A673 (cell line): ENCODE results near the gene CDX1. TPM values are rescaled to one million over a fixed set of nuclear protein-coding genes. Genes with fewer than 3 reads are reported as not detected.

ENCODE experiments used
- BruUV-seq: library from RNA; stranded (reverse); fragments of 400-500 nt; replicated peaks from 2 replicates; lab custom pipeline; 2021; lab: Mats Ljungman, UMichigan
- CTCF ChIA-PET: fragments of 300-600 bp; sonication (Branson Sonifier 250); formaldehyde crosslinking; loops from one replicate; lab custom pipeline; 2022; ENCODE audit warnings: antibody characterized with exemption; lab: Charles Lee
- POLR2A ChIA-PET: fragments of 300-600 bp; sonication (Branson Sonifier 250); formaldehyde crosslinking; loops from one replicate; lab custom pipeline; 2022; ENCODE audit warnings: antibody characterized with exemption; ENCODE audit not compliant: low non-redundant PET; lab: Charles Lee
- DNase-seq: peaks from one replicate; pipeline ENCODE4 v3.0.0-alpha.2; 2015; ENCODE audit warnings: low spot score
- H3K27ac ChIP-seq: fragments of 200-600 bp; sonication (generic); 2 replicates; pipeline ENCODE4 v1.5.1; 2016; ENCODE audit warnings: mixed run types, low read depth, mild to moderate bottlenecking, mixed read lengths, antibody characterized with exemption, low read length; ENCODE audit not compliant: poor library complexity, severe bottlenecking
- H3K27me3 ChIP-seq: fragments of 200-600 bp; sonication (generic); replicated peaks from 2 replicates; pipeline ENCODE4 v1.6.1; 2017; ENCODE audit warnings: mixed run types, low read depth, mild to moderate bottlenecking, mixed read lengths, antibody characterized with exemption, low read length; ENCODE audit not compliant: insufficient read depth, poor library complexity
- H3K36me3 ChIP-seq: fragments of 200-600 bp; sonication (generic); 2 replicates; pipeline ENCODE4 v1.6.1; 2016; ENCODE audit warnings: mixed run types, mild to moderate bottlenecking, mixed read lengths, antibody characterized with exemption, low read length; ENCODE audit not compliant: insufficient read depth, poor library complexity, severe bottlenecking
- H3K4me1 ChIP-seq: fragments of 200-600 bp; sonication (generic); 2 replicates; pipeline ENCODE4 v1.6.1; 2017; ENCODE audit warnings: mixed run types, mild to moderate bottlenecking, mixed read lengths, antibody characterized with exemption, low read length; ENCODE audit not compliant: insufficient read depth, poor library complexity, severe bottlenecking
- H3K4me3 ChIP-seq: fragments of 200-600 bp; sonication (generic); 2 replicates; pipeline ENCODE4 v1.5.1; 2016; ENCODE audit warnings: low read depth, mixed run types, mild to moderate bottlenecking, mixed read lengths, low read length; ENCODE audit not compliant: poor library complexity, severe bottlenecking
- H3K9me3 ChIP-seq: fragments of 200-600 bp; sonication (generic); 2 replicates; pipeline ENCODE4 v1.6.1; 2016; ENCODE audit warnings: mixed run types, low read depth, mild to moderate bottlenecking, mixed read lengths, antibody characterized with exemption, low read length; ENCODE audit not compliant: poor library complexity, severe bottlenecking
- EZH2 ChIP-seq: fragments of 200-600 bp; sonication (generic); IDR thresholded peaks from 2 replicates; pipeline ENCODE4 v1.6.1; 2017; ENCODE audit warnings: borderline replicate concordance, low read depth, mild to moderate bottlenecking, mixed read lengths, antibody characterized with exemption, low read length; ENCODE audit not compliant: poor library complexity, severe bottlenecking
- intact Hi-C: fragments of 100-400 bp; cut with micrococcal nuclease; formaldehyde crosslinking; loops from one replicate; pipeline ENCODE4 v1.10.0; 2022; ENCODE audit not compliant: unreplicated experiment
- total RNA-seq: library from RNA; stranded (reverse); gene quantifications from 2 replicates; pipeline ENCODE4 v1.2.3, GENCODE V29; 2021
- TF ChIP-seq, protein P1 (sequence below): fragments of 300-800, 200-600 bp; sonication (generic); conservative IDR thresholded peaks from 2 replicates; pipeline ENCODE4 v1.5.1; 2017; ENCODE audit warnings: low read depth, mild to moderate bottlenecking, antibody characterized with exemption, low read length, moderate library complexity, mixed read lengths

Gene CDX1
- total RNA-seq, 1 experiment from 2014 or later, result not detected

DNA sequence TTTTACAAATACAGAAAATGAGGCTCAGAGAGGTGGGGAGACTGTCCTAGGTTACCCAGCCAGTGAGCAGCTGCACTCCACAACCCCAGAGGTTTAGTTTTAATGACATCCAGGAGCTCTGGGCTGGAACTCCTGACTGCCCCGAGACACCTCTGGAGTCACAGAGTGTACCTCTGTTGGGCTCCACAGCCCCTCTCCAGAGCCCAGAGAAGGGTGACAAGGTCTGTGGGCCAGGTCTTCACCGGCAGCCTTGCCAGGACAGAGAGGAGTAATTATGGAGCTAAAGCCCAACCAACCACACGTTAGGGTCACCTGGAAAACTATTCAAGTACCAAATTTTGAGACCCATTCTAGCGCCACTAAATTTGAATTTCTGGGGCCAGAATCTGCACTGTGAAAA lies 11.1 kb downstream of the CDX1 start:
- H3K27ac ChIP-seq, result no peak overlapping the region
- CTCF ChIA-PET, result no interaction called here
- DNase-seq, result no peak
- no peaks in the 10 kb centered on the region for H3K36me3 ChIP-seq
- H3K4me3 ChIP-seq, result no peak overlapping the region
- TF ChIP-seq, protein P1, sequence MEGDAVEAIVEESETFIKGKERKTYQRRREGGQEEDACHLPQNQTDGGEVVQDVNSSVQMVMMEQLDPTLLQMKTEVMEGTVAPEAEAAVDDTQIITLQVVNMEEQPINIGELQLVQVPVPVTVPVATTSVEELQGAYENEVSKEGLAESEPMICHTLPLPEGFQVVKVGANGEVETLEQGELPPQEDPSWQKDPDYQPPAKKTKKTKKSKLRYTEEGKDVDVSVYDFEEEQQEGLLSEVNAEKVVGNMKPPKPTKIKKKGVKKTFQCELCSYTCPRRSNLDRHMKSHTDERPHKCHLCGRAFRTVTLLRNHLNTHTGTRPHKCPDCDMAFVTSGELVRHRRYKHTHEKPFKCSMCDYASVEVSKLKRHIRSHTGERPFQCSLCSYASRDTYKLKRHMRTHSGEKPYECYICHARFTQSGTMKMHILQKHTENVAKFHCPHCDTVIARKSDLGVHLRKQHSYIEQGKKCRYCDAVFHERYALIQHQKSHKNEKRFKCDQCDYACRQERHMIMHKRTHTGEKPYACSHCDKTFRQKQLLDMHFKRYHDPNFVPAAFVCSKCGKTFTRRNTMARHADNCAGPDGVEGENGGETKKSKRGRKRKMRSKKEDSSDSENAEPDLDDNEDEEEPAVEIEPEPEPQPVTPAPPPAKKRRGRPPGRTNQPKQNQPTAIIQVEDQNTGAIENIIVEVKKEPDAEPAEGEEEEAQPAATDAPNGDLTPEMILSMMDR, result no peak
- no peak for TF ChIP-seq EZH2
- intact Hi-C loops, result no loop called here
- POLR2A ChIA-PET, result no interaction called here
- no peaks in the 10 kb centered on the region for H3K4me1 ChIP-seq
- H3K27me3 ChIP-seq, result no peaks in the 10 kb centered on the region
- H3K9me3 ChIP-seq, result no peaks in the 10 kb centered on the region
- BruUV-seq, result no TSS peak

DNA sequence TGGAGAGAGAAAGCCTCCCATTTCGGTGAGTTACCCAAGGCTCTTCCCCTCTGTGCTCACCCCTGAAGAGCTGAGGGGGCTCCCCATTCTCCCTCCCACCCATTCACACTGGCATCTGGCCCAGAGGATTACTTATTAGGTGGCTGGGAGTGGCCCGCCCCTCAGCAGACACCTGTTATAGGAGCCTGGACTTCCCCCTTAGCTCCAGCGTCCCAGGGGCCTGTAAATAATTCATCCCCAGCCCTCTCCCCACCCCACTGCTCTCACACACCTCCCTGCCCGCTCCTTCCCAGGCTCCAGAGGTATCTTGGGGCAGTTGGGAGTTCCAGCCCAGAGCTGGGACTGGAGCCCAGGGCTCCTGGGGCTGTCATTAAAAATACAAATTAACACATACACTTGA lies 11.7 kb downstream of the CDX1 start:
- H3K4me1 ChIP-seq, result no peaks in the 10 kb centered on the region
- intact Hi-C loops, result no loop called here
- no TSS peak for BruUV-seq
- no peaks in the 10 kb centered on the region for H3K27me3 ChIP-seq
- H3K4me3 ChIP-seq, result no peak overlapping the region
- no peaks in the 10 kb centered on the region for H3K36me3 ChIP-seq
- no peaks in the 10 kb centered on the region for H3K9me3 ChIP-seq
- ChIA-PET POLR2A (interaction anchor here (0.6 kb wide), 1 partner anchor 47 kb away, joined by 3 read pairs; no protein-coding TSS in a partner anchor), CTCF (no interaction called here)
- no peak overlapping the region for H3K27ac ChIP-seq
- DNase-seq, result no peak
- no peak for TF ChIP-seq EZH2
- TF ChIP-seq, protein P1, result no peak

DNA sequence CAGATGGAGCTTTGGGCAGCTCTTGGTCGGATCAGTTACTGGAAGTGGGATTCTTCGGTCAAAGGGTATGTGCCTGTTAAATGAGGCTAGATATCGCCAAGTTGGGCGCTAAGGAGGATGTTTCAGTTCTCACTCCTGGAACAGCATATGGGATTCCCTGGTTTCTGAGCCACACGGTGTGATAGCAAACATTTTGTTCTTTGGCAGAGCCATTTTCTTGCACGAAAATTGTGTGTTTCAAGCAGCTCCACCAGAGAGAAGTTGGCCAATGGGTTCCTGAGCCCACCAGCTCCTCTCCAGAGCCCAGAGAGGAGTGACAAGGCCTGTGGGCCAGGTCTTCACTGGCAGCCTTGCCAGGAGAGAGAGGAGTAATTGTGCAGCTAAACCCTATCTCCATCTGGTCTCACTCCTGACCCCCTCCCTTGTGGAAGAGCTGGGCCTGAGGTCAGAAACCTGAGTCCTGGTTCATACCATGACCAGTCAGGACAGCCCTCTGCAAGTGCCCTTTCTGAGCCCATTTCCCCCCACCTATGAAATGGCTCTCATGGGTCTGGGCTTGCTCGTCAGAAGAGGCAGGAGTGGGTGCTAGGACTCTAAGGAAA lies 12.5 kb downstream of the CDX1 start:
- Histone ChIP-seq H3K9me3 (no peaks in the 10 kb centered on the region), H3K4me3 (no peak overlapping the region), H3K4me1 (no peaks in the 10 kb centered on the region), H3K36me3 (no peaks in the 10 kb centered on the region), H3K27ac (no peak overlapping the region), H3K27me3 (no peaks in the 10 kb centered on the region)
- ChIA-PET POLR2A (interaction anchor here (0.6 kb wide), 1 partner anchor 46 kb away, joined by 3 read pairs; no protein-coding TSS in a partner anchor), CTCF (no interaction called here)
- intact Hi-C loops, result no loop called here
- BruUV-seq, result no TSS peak
- DNase-seq, result no peak
- no peak for TF ChIP-seq EZH2
- TF ChIP-seq, protein P1, result no peak
